HG03565 (cell line): ENCODE results near the gene KIF5C.
"Not testable (repeated sequence)": the region's sequence is repeated elsewhere in the genome, so short reads cannot be mapped to it uniquely, and the experiment has no call there.

ENCODE experiments used
- ATAC-seq: cut with Tn5 transposase; IDR thresholded peaks from one replicate; pipeline ENCODE4 v1.9.1; 2021; ENCODE audit warnings: mild to moderate bottlenecking, moderate library complexity; ENCODE audit not compliant: unreplicated experiment

Gene KIF5C

DNA sequence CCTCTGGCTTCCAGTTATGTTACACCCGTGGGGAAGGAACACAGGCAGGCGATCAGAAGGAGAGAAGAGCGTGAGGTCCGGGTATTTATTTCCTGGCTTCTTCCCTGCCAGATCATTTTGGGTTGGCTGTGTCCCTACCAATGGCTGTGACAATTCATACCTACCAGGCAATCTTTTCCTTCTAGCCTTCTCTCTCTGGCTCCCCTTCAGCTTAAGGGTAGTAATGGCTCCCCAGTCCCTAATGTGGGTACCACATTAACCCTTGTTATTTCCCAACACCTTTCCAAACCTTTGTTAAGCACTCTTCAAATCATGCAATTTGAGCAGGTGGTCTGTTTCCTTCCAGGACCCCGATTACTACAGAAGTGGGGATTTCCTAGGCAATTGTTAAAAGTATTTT, 84.7 kb downstream of the KIF5C start:
- no peak for ATAC-seq

DNA sequence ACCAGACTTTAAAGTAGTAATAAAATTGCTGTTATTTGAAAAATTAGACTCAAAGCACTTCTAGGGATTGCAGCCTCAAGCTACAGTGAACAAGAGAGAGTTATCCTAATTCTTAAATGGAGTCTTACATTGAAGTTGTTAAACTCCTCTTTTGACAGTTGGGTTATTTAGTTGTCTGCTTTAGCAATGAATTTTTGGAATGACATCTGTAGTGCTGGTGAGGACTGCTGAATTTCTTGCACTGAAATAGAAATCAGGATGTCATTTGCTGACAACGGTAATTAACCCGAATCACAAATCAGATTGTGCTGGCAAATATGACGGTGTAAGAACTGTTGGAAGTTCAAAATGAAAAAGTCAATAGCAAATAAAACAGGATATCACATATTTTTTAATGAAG, 85.5 kb downstream of the KIF5C start:
- no peak for ATAC-seq

DNA sequence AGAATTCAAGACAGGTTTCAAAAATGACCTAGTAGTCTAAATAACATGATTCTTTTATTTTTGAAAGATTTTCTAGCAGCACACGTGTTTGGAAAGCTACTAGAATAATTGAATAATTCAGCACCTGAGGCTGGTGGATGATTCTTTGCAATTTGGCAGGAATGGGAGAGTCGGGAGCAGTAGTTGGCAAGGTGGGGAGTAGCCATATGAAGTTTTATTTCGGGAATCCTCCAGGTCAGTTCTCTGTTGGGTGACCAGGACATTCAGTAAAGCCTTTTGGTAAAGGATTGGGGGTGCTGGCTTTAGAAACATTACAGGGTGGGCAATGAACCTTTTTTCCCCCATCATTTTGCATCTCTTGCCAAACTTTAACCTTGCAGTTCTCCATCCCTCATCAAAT, 88.4 kb downstream of the KIF5C start:
- ATAC-seq, result no peak

DNA sequence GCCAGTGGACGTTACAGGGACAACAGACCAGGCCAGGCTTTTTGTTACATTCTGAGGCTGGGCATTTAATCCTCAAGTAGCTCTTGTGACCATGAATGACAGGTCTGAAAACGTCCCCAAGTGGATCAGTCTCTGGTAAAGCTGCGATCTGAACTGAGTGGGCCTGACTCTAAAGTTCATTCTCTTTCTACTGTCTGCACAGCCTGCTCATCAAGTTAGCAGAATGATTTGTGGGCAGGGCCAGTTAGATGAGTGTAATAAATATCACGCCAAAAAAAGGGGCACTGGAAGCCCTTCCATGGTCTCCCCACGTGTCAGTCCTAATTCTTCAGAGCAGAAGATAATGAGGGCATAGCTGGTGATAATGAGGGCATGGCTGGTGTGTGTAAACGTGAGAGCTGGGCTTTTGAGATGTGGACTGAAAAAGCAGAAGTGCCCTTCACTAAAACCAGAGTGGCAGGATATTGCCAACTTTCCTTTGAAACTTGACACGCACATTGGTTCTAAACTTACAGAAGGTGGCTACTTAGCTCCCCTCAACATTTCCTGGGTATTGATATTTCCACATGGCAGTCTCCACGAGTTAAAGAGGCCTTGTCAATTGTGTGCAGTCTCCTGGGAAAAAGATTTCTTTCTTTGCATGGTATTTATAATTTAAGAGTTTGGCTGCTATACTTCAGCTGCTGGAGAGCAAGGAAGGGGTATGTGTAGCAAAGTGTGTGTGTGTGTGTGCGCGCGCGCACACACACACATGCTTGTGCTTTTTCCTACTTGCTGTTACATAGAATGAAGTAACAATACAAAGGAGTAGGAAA, 90.8 kb downstream of the KIF5C start:
- no peak for ATAC-seq

DNA sequence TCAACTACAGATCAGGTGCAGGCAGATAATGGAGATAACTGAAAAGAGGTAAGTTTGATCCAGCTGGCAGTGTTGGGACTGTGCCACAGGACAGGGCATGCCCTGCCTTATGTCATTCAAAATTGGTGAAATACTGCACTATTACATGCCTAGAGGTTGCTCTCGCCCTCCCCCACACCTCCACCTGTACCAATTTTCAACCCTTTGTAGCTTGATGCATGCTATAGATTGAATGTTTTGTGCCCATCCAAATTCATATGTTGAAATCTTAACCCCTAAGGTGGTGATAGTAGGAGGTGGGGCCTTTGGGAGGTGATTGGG, 91.4 kb downstream of the KIF5C start:
- no peak for ATAC-seq

DNA sequence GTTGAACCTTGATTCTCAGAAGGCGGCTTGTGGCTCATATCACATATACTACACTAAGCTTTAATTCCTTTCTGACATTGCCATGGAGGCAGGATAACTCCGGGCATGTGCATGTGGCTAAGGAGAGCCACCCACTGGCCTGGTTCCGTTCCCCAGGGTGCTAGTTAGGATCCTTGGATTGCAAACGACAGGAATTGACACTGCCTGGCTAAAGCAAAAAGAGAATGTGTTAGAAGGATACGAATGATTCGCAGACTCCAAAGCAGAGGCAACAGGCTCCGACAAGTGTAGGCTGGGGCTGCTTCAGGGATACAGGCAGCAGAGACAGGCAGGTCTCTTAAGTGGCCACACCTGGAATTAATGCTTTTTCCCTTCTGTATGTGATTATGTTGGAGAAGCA, 92.0 kb downstream of the KIF5C start:
- no peak for ATAC-seq

DNA sequence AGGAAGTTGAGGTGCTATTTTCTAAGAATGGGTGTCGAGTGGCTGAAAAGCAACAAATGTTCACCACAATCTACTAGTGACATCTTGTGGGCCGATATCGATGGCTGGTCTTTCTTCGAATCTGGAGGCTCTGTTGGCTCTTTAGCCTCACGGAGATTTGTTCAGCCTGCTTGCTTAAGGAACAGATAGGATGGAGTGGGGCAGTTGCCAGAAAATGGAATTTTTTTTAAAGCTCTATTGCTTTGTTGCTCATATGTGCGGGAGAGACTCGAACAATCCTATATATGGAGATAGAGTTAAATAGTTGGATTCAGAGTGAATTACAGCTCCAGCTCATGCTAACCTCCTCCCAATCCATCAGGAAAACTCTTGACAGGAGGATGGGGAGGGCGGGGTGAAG, 92.6 kb downstream of the KIF5C start:
- ATAC-seq, result no peak

DNA sequence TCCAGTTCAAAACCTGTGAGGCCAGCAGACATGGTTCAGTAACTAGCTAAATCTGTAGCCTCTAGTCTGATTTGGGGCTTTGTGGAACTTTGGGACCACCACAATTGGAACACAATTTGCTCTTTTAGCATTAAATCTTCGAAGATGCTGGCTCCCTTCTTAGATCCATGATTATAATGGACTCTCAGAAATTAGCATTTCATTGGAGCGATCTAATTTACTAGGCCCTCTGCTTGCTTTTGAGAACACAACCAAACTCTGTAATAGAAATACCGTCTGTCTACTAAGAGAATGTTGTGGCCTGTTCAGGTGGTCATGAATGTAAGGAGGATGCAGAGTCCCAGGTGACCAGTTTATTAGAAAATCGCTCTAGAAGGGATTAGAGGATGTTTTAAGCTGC, 93.3 kb downstream of the KIF5C start:
- ATAC-seq, result no peak

DNA sequence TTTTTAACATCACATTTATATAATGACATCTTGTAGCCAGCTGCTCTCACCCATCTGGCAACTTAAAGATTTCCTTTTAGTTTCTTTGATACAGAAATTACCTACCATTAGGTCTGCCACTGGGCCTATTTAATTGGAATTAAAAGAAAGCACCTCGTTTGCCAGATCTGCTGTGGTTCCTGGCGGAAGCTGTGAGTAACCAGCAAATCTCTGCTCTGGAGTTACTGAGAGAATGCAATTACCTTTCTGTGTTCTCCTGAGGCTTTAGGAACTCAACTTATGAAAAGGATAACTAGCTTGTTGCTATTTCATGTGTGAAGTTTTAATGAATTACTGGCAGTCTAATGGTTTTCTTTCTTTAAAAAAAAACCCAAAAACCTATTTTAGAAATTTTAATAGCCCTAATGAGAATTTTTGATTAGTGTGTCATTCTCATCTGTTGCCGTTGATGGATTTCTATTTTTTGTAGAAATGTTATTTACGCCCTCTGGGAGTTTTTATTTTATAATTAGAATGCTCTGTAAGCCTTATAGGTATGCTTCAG, 93.8 kb downstream of the KIF5C start:
- ATAC-seq, result no peak

DNA sequence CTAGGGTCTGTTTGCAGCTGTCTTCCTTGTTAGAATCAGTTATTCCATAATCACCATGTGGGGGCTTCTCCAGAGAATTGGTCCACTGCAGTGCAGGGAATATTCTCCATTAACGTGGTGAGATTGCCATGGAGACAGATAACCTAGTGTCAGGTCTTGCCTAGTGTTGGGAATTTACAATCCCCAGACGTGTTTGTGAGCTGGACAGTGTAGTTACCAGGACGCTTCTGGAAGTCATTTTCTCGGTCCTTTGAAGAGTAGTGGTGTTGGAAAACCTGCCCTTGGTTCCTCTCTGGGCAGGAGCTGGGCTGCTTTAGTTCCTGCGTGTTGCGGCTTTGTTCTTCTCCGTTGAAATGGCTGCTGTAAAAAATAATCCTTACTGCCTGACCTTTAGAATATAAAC, 94.6 kb downstream of the KIF5C start:
- ATAC-seq, result no peak

DNA sequence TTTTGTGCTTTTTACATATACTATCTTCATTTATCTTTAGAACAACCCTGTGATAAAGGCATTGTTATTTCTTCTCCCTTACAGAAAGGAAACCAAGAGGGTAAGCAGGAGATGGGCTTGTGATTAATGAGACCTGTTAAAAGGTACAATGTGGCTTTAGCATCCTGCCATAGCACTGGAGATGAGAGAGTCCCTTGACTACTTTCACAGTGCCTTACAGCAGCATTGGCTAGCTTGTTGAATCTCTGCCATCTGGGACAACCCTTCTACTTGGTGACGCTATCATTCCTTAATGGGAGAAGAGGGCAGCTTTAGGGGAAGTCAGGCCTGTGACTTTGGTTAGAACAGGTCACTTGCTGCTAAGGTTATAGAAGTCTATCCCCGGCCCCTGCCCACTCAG, 95.4 kb downstream of the KIF5C start:
- no peak for ATAC-seq

DNA sequence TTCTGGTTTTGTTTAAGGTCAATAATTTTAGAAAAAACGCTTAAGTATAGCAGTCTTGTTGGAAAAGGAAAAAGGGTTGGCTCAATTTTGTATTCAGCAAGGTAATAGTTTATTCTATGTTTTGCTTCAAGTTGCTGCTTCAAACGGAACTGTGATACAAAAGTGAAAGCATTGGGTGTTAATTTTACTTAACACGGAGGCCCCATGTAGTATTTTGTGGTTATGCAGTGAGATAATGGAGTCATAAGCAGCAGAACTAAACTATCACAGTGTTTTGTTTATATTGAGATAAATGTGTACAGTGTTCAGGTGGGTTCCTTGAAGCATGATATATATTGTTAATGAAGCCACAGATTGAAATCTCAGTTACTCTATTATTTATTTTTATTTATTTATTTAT, 96.5 kb downstream of the KIF5C start:
- peak; percentile 80 for ATAC-seq

DNA sequence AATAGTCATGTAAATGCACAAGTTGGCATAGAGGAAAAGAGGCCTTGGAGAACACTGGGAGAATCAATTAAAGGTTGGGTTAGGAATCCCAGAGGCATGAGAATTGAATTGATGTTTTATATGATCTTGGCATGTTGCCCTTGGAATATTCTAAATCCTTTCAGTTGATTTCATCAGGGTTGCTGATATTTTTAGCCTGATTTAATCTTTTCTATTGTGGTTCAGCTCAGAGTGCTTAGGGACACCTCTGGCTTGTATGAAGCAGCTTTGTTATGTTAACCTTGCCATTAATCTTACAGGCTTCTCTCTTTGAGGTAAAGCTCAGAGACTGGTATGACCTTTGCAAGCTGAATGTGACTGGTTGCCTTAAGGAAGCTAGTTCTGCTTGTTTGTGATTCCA, 99.1 kb downstream of the KIF5C start:
- ATAC-seq, result no peak

DNA sequence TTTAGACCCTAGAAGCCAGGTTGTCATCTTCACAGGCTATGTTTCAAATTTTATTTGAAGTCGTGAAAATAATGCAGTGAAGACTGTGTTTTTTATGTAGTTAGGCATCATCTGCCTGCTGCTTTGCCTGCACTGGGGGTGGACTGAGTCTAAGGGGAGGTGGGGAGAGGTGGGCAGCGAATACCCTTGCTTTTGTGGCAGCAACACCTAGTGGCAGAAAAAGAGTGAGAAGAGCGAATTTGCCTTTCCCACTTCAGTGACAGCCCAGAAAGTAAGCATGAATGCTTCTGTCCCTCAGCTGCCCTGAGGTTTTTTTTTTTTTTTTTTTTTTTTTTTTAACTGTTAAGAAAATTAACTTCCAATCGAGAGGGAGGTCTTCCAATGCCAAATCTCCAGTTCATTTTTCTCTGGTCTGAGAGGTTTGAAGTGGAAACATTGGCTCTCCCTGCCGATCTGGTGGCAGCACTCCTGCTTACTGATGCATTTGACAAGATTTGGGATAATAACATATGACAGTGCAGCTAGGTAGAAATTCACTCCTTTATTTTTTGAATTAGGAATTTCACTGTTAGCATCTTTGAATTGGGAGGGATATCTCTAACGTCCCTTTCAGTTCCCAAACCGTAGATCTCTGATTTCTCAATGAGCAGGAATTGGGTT, 103.1 kb downstream of the KIF5C start:
- ATAC-seq, result no peak

DNA sequence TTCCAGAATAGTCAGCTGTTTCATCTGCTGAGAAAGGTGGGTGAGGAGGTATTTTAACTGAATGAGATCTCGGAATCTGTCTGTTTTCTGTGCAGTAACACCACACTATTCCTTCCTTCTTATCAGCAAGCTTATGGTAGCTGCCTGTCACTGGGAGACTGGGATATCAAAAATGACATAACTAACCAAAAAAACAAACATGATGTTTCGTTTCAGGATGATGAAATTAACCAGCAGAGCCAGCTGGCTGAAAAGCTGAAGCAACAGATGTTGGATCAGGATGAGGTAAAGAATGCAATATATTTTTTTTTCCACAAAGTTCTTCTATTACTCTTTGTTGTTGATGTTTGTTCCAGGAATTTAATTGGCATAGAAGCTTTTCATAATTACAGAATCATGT, 103.7 kb downstream of the KIF5C start:
- no peak for ATAC-seq

DNA sequence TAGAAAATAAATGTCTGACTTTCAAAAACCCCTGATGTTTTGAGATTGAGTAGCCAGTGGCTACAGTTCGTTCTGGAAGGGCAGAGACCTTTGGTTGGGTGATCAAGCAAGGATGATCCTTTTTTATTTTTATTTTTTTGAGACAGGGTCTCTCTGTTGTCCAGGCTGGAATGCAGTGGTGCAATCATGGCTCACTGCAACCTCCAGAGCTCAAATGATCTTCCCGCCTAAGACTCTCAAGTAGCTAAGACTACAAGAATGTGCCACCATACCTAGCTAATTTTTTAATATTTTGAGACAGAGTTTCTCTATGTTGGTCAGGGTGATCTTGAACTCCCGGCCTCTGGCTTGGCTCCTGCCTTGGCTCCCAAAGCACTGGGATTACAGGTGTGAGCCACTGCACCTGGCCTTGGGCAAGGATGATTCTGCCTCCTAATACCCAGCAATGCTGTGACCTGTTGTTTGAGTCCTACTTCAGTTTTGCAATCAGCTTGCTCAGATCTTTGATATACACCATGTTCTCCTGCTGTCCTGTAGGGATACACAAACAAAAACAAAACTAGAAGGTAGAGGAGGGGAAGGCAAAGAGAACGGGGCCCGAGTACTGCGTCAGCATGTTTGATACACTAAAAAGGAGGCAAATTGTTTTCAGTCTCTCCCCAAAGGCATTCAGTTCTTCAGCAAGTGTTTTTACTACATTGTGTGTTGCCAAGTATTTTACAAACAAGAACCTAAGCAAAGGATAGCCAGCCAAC, 104.3 kb downstream of the KIF5C start:
- no peak for ATAC-seq

DNA sequence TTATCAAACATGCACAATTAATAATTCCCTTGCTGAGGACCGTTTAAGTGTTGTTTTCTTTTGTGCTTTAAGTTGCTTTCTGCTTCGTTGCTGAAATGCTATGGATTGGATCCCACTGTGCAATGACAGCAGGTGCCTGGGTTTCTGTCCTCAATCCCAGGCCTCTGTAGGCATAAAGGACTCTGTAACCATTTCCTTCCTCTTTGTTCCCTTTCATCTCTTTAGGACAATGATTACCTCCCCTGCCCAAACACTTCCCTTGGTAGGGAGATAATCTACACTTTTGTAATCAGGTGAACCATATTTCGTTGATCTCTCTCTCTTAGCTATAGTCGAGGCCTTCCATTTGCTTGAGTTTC, 104.9 kb downstream of the KIF5C start:
- ATAC-seq, result no peak

DNA sequence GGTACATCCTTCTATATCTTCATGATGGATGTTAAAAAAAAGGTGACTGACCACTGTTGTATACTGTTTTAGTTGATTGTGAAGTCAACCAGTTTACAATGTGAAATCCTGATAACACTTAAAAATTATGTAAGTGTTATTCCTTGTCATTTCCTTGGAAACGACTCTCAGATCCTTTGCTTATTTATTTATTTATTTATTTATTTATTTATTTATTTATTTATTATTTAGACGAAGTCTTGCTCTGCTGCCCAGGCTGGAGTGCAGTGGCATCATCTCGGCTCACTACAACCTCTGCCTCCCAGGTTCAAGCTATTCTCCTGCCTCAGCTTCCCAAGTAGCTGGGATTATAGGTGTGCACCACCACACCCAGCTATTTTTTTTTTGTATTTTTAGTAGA, 105.5 kb downstream of the KIF5C start:
- not testable (repeated sequence) for ATAC-seq

DNA sequence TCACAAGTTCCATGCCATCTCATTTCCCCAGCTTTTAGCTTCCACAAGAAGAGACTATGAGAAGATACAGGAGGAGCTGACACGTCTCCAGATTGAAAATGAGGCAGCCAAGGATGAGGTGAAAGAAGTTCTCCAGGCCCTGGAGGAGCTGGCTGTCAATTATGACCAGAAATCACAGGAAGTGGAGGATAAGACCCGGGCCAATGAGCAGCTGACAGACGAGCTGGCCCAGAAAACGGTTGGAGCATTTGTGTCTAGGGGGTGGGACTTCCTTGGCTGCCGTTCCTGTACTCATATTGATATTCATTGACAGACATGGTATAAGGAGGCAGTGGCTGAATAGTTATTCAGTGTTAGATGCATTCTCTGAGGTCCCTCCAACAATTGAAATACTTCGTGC, 106.3 kb downstream of the KIF5C start:
- no peak for ATAC-seq

DNA sequence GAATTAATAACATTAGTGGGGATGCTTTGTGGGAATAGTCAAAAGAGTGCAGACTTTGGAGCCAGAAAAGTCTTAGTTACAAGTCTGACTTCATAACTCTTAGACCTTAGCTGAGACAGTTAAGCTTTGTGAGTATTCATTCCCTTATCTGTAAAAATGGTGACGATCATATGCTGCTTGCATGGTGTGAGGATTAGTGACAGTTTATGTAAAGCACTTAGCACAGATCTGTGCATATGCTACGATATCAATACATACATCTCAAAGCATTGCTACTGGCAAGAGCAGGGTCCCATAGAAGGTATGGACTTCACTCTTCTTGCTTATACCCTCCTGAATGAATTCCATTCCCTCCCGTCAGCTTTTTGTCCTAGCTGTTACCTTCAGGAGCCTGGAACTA, 106.8 kb downstream of the KIF5C start:
- no peak for ATAC-seq

DNA sequence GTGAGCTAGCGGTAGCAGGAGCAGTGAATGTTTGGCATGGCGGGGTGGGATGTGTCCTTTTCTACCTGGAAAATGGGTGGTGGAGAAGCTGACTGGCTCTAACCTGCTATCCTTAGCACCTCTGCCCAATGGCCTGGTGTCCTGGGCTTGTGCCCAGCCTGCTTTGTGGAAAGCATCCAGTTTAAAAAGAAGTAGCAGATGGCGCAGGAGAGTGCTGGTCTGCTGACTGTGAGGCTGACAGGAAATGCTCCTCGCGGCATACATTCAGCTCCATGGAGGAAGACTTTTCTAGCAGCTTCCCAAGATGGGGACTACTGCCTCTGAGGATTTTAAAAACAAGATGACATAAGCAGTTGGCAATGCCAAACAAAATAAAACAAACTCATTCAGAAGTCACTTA, 107.3 kb downstream of the KIF5C start:
- no peak for ATAC-seq

DNA sequence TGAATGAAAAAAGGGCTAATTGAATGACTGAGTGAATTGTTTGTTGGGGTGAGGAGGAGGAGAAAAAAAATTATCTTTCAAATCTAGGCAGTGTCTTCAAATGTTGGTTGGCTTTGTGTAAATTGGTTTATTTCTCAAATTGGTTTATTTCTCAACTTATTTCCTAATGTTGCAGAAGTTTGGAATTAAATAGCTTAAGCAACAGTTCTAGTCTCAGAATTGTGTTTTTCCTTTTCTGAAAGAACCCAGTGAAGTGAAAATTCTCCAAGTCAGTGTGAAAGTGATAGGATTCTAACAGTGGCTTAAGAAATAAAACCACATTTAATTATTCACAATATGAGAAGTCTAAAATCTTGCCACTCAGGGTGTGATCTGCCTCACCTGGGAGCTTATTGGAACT, 108.9 kb downstream of the KIF5C start:
- ATAC-seq, result no peak
